Body of pancreas (tissue), 4 donors: ENCODE results near the gene HLA-B. TPM values are rescaled to one million over a fixed set of nuclear protein-coding genes. Genes with fewer than 3 reads are reported as not detected.
"Not testable (repeated sequence)": the region's sequence is repeated elsewhere in the genome, so short reads cannot be mapped to it uniquely, and the experiment has no call there.

Source experiments
- ATAC-seq: fragments of 150-250 bp; one replicate; pipeline ENCODE4 v1.9.1; 2016
- DNase-seq, 4 donors: peaks; one replicate each; pipeline ENCODE4 v3.0.0-alpha.2; 2019
- H3K27ac ChIP-seq, 4 donors: fragments of 200-600 bp; sonication (generic); 1 replicate in 3 of 4; 2 replicates in 1 of 4; pipeline versions ENCODE4 v1.5.1 to v1.6.1; 2016 to 2019; ENCODE audit warnings: mild to moderate bottlenecking in 1 of 4, mixed read lengths in 1 of 4, moderate library complexity in 1 of 4
- H3K27me3 ChIP-seq, 2 donors: fragments of 200-600 bp; sonication (generic); one replicate each; pipeline ENCODE4 v1.6.0; 2016; ENCODE audit warnings: mild to moderate bottlenecking in 1 of 2
- H3K36me3 ChIP-seq, 2 donors: fragments of 200-600 bp; sonication (generic); replicated peaks in 1 of 2; 2 replicates each; pipeline ENCODE4 v1.5.1; 2016; ENCODE audit warnings: low read depth in 2 of 2; ENCODE audit not compliant: insufficient read depth in 1 of 2
- H3K4me1 ChIP-seq: fragments of 200-600 bp; sonication (generic); one replicate; pipeline ENCODE4 v1.6.0; 2016
- H3K4me3 ChIP-seq, 2 donors: fragments of 200-600 bp; sonication (generic); 1 replicate in 1 of 2; 2 replicates in 1 of 2; pipeline ENCODE4 v1.5.1; 2016 to 2019
- H3K9me3 ChIP-seq, 3 donors: fragments of 200-600 bp; sonication (generic); 1 replicate in 2 of 3; 2 replicates in 1 of 3; pipeline ENCODE4 v1.5.1; 2016
- POLR2A ChIP-seq, 3 donors: fragments of 450-650 bp; IDR thresholded peaks; one replicate each; pipeline ENCODE4 v1.6.1; 2016; ENCODE audit warnings: antibody characterized with exemption in 3 of 3, mild to moderate bottlenecking in 2 of 3
- WGBS, 2 donors: methylation state at CpG; one replicate each; pipeline ENCODE4 v1.1.5; 2017; 5-methylcytosine and 5-hydroxymethylcytosine counted together
- intact Hi-C: fragments of 100-400 bp; cut with DNase I; formaldehyde crosslinking; loops from one replicate; pipeline ENCODE4 v1.15.1; 2023
- total RNA-seq, 2 donors: library from RNA; depleted of rRNA; stranded (reverse); fragments of >200 nt; gene quantifications; one replicate each; pipeline ENCODE4 v1.1.0, GENCODE V29; 2016
- TF ChIP-seq, protein P1 (sequence below), 7 experiments: fragments of 450-650 bp in 4 of 7; fragments of 200-600 bp in 3 of 7; sonication (generic) in 3 of 7; IDR thresholded peaks; one replicate each; pipeline ENCODE4 v1.5.1; 2016 to 2019; ENCODE audit warnings: antibody characterized with exemption in 7 of 7

Gene HLA-B
- total RNA-seq, 2 donors from 2014 or later: 316 to 342 TPM

DNA sequence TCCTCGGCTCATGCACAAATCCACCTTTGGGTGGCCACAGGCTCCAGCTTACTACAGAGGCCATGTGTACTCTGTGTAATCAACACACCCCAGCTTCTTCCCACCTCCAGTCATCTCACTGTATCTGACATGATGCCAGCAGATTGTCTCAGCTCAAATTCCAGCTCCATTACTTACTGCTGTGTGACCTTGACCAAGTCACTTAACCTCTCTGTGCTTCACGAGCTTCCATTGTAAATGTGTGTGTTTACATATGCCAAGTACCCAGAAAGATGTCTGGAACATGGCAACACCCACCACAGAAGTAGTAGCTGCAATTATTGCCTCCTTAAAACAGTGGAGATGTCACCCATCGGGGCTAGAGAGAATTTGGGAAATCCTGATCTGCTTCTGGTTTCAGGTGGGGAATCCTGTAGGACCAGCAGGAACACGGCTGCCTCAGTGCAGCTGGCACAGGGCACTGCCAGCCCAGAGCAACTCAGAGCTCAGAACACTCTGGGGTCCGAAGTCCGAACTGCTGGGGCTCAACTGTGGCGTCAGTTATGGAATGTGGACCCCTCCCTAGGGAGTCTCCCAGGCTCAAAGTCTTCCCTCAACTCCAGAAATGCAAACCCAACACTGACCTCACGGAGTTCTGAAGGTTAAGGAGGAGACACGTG lies 21.2 kb upstream of the HLA-B start:
- no peak for DNase-seq
- H3K4me3 ChIP-seq: no peak overlapping the region
- TF ChIP-seq, protein P1, sequence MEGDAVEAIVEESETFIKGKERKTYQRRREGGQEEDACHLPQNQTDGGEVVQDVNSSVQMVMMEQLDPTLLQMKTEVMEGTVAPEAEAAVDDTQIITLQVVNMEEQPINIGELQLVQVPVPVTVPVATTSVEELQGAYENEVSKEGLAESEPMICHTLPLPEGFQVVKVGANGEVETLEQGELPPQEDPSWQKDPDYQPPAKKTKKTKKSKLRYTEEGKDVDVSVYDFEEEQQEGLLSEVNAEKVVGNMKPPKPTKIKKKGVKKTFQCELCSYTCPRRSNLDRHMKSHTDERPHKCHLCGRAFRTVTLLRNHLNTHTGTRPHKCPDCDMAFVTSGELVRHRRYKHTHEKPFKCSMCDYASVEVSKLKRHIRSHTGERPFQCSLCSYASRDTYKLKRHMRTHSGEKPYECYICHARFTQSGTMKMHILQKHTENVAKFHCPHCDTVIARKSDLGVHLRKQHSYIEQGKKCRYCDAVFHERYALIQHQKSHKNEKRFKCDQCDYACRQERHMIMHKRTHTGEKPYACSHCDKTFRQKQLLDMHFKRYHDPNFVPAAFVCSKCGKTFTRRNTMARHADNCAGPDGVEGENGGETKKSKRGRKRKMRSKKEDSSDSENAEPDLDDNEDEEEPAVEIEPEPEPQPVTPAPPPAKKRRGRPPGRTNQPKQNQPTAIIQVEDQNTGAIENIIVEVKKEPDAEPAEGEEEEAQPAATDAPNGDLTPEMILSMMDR (IDR thresholded peaks at IDR 0.05): no peak
- TF ChIP-seq POLR2A (IDR thresholded peaks at IDR 0.05): no peak
- no peaks in the 10 kb centered on the region for H3K4me1 ChIP-seq
- peaks cover 0 to 4% of the 10 kb centered on the region in 2 donors for H3K27me3 ChIP-seq
- H3K36me3 ChIP-seq: no peaks in the 10 kb centered on the region
- WGBS, 2 donors: 22 to 40% methylated on average over 9 of the region's 9 CpGs
- intact Hi-C loops: no loop called here
- no peaks in the 10 kb centered on the region for H3K9me3 ChIP-seq
- H3K27ac ChIP-seq: no peak overlapping the region
- ATAC-seq: no peak

DNA sequence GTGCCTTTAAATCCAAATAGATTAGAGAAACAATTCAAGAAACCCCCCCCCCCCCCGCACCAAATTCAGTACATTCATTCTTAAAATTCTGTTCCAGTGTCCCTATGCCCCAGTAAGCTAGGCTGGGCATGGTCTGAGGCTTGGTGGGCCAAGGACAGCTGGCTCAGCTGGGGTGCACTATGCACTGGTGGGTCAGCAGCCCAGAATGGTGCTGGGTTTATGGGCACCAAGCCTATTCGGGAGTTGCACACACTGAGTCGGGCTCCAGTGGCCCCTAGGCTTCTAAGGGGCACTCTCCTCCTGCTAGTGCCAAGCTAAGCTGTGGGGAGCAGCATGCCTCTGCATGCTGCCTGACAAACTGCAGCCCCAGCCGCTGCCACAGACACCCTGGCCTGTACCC lies 20.1 kb upstream of the HLA-B start:
- ATAC-seq (no peak), DNase-seq (no peak)
- Histone ChIP-seq H3K9me3 (peaks cover 0 to 2% (median 0%) of the 10 kb centered on the region in 3 donors), H3K4me1 (no peaks in the 10 kb centered on the region), H3K27me3 (peaks cover 0 to 4% of the 10 kb centered on the region in 2 donors), H3K36me3 (no peaks in the 10 kb centered on the region), H3K27ac (no peak overlapping the region), H3K4me3 (no peak overlapping the region)
- WGBS, 2 donors: 40 to 49% methylated on average over 1 to 4 of the region's 4 CpGs
- intact Hi-C loops: no loop called here
- no peak for TF ChIP-seq POLR2A (IDR thresholded peaks at IDR 0.05)
- TF ChIP-seq, protein P1 (IDR thresholded peaks at IDR 0.05): no peak

GRCh38 chr6:31375699-31376098 lies 18.7 kb upstream of the HLA-B start:
- Histone ChIP-seq H3K9me3 (peaks cover 0 to 2% (median 0%) of the 10 kb centered on the region in 3 donors), H3K27me3 (peaks cover 0 to 4% of the 10 kb centered on the region in 2 donors), H3K4me1 (no peaks in the 10 kb centered on the region), H3K4me3 (no peak overlapping the region), H3K27ac (no peak overlapping the region), H3K36me3 (no peaks in the 10 kb centered on the region)
- DNase-seq: no peak
- intact Hi-C loops: no loop called here
- ATAC-seq: no peak
- TF ChIP-seq, protein P1 (IDR thresholded peaks at IDR 0.05): no peak
- no peak for TF ChIP-seq POLR2A (IDR thresholded peaks at IDR 0.05)

DNA sequence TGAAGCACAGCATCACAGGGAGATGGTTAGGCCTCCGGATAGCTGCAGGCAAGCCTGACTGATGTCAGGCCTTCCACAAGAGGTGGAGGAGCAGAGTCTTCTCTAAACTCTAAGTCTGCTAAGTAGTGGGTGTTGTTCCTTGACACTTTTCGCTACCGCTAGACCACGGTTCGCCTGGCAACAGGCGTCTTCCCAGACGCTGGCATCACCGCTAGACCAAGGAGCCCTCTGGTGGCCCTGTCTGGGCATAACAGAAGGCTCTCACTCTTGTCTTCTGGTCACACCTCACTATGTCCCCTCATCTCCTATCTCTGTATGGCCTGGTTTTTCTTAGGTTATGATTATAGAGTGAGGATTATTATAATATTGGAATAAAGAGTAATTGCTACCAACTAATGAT lies 17.1 kb upstream of the HLA-B start:
- intact Hi-C loops, H3K27me3 ChIP-seq, H3K4me1 ChIP-seq, H3K36me3 ChIP-seq, H3K27ac ChIP-seq, ATAC-seq, H3K4me3 ChIP-seq, H3K9me3 ChIP-seq: not testable (repeated sequence)
- DNase-seq: peak in 1 of 4 donors; percentile 22
- TF ChIP-seq, protein P1 (IDR thresholded peaks at IDR 0.05): peak in 1 of 7 experiments; percentile 30
- WGBS, 2 donors: 3 to 19% methylated on average over 6 to 8 of the region's 8 CpGs

DNA sequence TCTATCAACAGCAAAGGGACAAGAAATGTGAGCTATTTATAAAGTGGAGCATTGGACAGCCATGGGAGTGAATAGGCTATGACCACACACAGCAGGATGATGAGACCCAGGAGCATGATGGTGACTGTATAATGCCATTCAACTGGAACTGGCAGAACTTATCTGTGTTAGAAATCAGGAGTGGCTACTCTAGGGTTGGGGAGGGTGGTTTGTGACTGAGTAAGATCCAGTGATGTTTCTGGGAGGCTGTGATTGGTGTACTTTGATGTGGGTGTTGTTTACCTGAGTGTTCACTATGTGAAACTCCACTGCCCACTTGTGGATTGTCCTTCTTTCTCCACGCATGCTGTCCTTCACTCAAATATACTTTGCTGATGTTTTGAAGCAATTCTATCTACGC lies 11.5 kb upstream of the HLA-B start:
- Histone ChIP-seq H3K36me3 (no peaks in the 10 kb centered on the region), H3K4me3 (no peak overlapping the region), H3K4me1 (peaks cover 8% of the 10 kb centered on the region), H3K9me3 (peaks cover 0 to 2% (median 0%) of the 10 kb centered on the region in 3 donors), H3K27me3 (no peaks in the 10 kb centered on the region), H3K27ac (no peak overlapping the region)
- TF ChIP-seq, protein P1 (IDR thresholded peaks at IDR 0.05): no peak
- TF ChIP-seq POLR2A (IDR thresholded peaks at IDR 0.05): no peak
- intact Hi-C loops: loop anchor here (5.0 kb wide), 1 partner anchor 171 kb away; no protein-coding TSS in a partner anchor
- no peak for DNase-seq
- WGBS, 2 donors: 59 to 77% methylated on average over 2 of the region's 2 CpGs
- ATAC-seq: no peak
